Measurements from ENCODE around the gene CDK5R2.

The CDK5R2 gene

GRCh38 chr2:218981390-218981880 lies 22.0 kb downstream of the CDK5R2 start:
- H3K4me3 ChIP-seq (ENCODE audit: low read depth, low read length) = no peak overlapping the region
- no peak for TF ChIP-seq CTCF (IDR thresholded peaks at IDR 0.05; ENCODE audit: low read depth, low read length)

GRCh38 chr2:218981881-218982585 lies 22.6 kb downstream of the CDK5R2 start:
- TF ChIP-seq CTCF (IDR thresholded peaks at IDR 0.05; ENCODE audit: low read depth, low read length) = no peak
- H3K4me3 ChIP-seq (ENCODE audit: low read depth, low read length) = no peak overlapping the region

GRCh38 chr2:218982586-218983262 lies 23.3 kb downstream of the CDK5R2 start:
- no peak overlapping the region for H3K4me3 ChIP-seq (ENCODE audit: low read depth, low read length)
- TF ChIP-seq CTCF (IDR thresholded peaks at IDR 0.05; ENCODE audit: low read depth, low read length) = no peak

- TF ChIP-seq CTCF (IDR thresholded peaks at IDR 0.05; ENCODE audit: low read depth, low read length) = no peak
- H3K4me3 ChIP-seq (ENCODE audit: low read depth, low read length) = no peak overlapping the region
Observed at GRCh38 chr2:218983263-218983933, 23.9 kb downstream of the CDK5R2 start.

- H3K4me3 ChIP-seq (ENCODE audit: low read depth, low read length) = no peak overlapping the region
- TF ChIP-seq CTCF (IDR thresholded peaks at IDR 0.05; ENCODE audit: low read depth, low read length) = no peak
Observed at GRCh38 chr2:218983934-218984238, 24.4 kb downstream of the CDK5R2 start.

GRCh38 chr2:218984239-218985020 lies 25.0 kb downstream of the CDK5R2 start:
- no peak for TF ChIP-seq CTCF (IDR thresholded peaks at IDR 0.05; ENCODE audit: low read depth, low read length)
- no peak overlapping the region for H3K4me3 ChIP-seq (ENCODE audit: low read depth, low read length)

All from WI38 (cell line).